WTC11 (cell line): Measurements from ENCODE around the gene GPATCH3. TPM values are rescaled to one million over a fixed set of nuclear protein-coding genes. Genes with fewer than 3 reads are reported as not detected.

ENCODE experiments used
- ATAC-seq: fragments of 200-7000 bp; cut with Tn5 transposase; 2 replicates; pipeline ENCODE4 v1.10.0; 2021; ENCODE audit warnings: mild to moderate bottlenecking, moderate library complexity
- CTCF ChIA-PET: fragments of 300-600 bp; sonication (Branson Sonifier 250); formaldehyde crosslinking; loops from one replicate; lab custom pipeline; 2021; ENCODE audit warnings: antibody characterized with exemption; lab: Charles Lee
- POLR2A ChIA-PET: fragments of 350-600 bp; sonication (Branson Sonifier 250); formaldehyde crosslinking; loops from one replicate; lab custom pipeline; 2021; ENCODE audit warnings: antibody characterized with exemption; lab: Charles Lee
- DNase-seq: peaks from one replicate; pipeline ENCODE4 v3.0.0; 2021; ENCODE audit warnings: low spot score
- H3K27ac Mint-ChIP-seq: 2 replicates; pipeline ENCODE4 v1.8.0; 2021; ENCODE audit warnings: mixed read lengths
- H3K27me3 Mint-ChIP-seq: 2 replicates; pipeline ENCODE4 v1.8.0; 2021; ENCODE audit warnings: low read depth, mild to moderate bottlenecking, moderate library complexity, mixed read lengths
- H3K36me3 Mint-ChIP-seq: 2 replicates; pipeline ENCODE4 v1.8.0; 2021; ENCODE audit warnings: mixed read lengths
- H3K4me1 Mint-ChIP-seq: 2 replicates; pipeline ENCODE4 v1.8.0; 2022; ENCODE audit warnings: mixed read lengths
- H3K4me3 Mint-ChIP-seq: 2 replicates; pipeline ENCODE4 v1.8.0; 2021; ENCODE audit warnings: mild to moderate bottlenecking, moderate library complexity, mixed read lengths
- H3K9me3 Mint-ChIP-seq: 2 replicates; pipeline ENCODE4 v1.8.0; 2021; ENCODE audit warnings: mixed read lengths
- CREB1 ChIP-seq: sonication (generic); formaldehyde crosslinking; IDR thresholded peaks from 2 replicates; pipeline ENCODE4 v1.8.0; 2023; ENCODE audit warnings: mild to moderate bottlenecking, missing genetic modification reagents
- CREM ChIP-seq: sonication (generic); formaldehyde crosslinking; IDR thresholded peaks from 2 replicates; pipeline ENCODE4 v1.8.1; 2022; ENCODE audit warnings: mild to moderate bottlenecking, missing genetic modification reagents, moderate library complexity
- IRF2 ChIP-seq: sonication (generic); formaldehyde crosslinking; IDR thresholded peaks from 2 replicates; pipeline ENCODE4 v1.8.0; 2022; ENCODE audit warnings: low read depth, missing genetic modification reagents, borderline replicate concordance
- KAT7 ChIP-seq: sonication (generic); formaldehyde crosslinking; IDR thresholded peaks from 2 replicates; pipeline ENCODE4 v1.8.1; 2023; ENCODE audit warnings: missing genetic modification reagents, mild to moderate bottlenecking, borderline replicate concordance
- NFE2L1 ChIP-seq: sonication (generic); formaldehyde crosslinking; IDR thresholded peaks from 2 replicates; pipeline ENCODE4 v1.8.1; 2023; ENCODE audit warnings: missing genetic modification reagents
- NR3C1 ChIP-seq: sonication (generic); formaldehyde crosslinking; conservative IDR thresholded peaks from 2 replicates; pipeline ENCODE4 v1.8.1; 2023; ENCODE audit warnings: low read depth, mild to moderate bottlenecking, missing genetic modification reagents
- PRRX2 ChIP-seq: fragments of 250-450 bp; sonication (Bioruptor Pico); IDR thresholded peaks from 2 replicates; pipeline ENCODE4 v1.8.0; 2021; ENCODE audit warnings: mild to moderate bottlenecking
- RELA ChIP-seq: sonication (generic); formaldehyde crosslinking; IDR thresholded peaks from 2 replicates; pipeline ENCODE4 v1.8.1; 2022; ENCODE audit warnings: missing genetic modification reagents, mild to moderate bottlenecking, borderline replicate concordance
- TCF7 ChIP-seq: sonication (generic); formaldehyde crosslinking; IDR thresholded peaks from 2 replicates; pipeline ENCODE4 v1.8.0; 2022; ENCODE audit warnings: mild to moderate bottlenecking, low read depth, missing genetic modification reagents, moderate library complexity
- ZBTB21 ChIP-seq: sonication (generic); formaldehyde crosslinking; IDR thresholded peaks from 2 replicates; pipeline ENCODE4 v1.8.1; 2023; ENCODE audit warnings: mild to moderate bottlenecking, missing genetic modification reagents, borderline replicate concordance
- ZNF121 ChIP-seq: sonication (generic); formaldehyde crosslinking; IDR thresholded peaks from 2 replicates; pipeline ENCODE4 v1.8.0; 2023; ENCODE audit warnings: missing genetic modification reagents
- ZNF138 ChIP-seq: sonication (generic); formaldehyde crosslinking; conservative IDR thresholded peaks from 2 replicates; pipeline ENCODE4 v1.8.1; 2022; ENCODE audit warnings: mild to moderate bottlenecking, moderate library complexity, missing genetic modification reagents
- total RNA-seq: library from RNA; stranded (reverse); gene quantifications from 3 replicates; pipeline ENCODE4 v1.2.3, GENCODE V29; 2021
- TF ChIP-seq, protein P1 (sequence below): sonication (generic); formaldehyde crosslinking; IDR thresholded peaks from 2 replicates; pipeline ENCODE4 v1.8.1; 2023; ENCODE audit warnings: mild to moderate bottlenecking, moderate library complexity, missing genetic modification reagents
- TF ChIP-seq, protein P2 (sequence below): sonication (generic); formaldehyde crosslinking; IDR thresholded peaks from 2 replicates; pipeline ENCODE4 v1.8.1; 2022; ENCODE audit warnings: missing genetic modification reagents, borderline replicate concordance
- TF ChIP-seq, protein P3 (sequence below): sonication (generic); formaldehyde crosslinking; IDR thresholded peaks from 2 replicates; pipeline ENCODE4 v1.8.0; 2022; ENCODE audit warnings: mild to moderate bottlenecking, missing genetic modification reagents
- TF ChIP-seq, protein P4 (sequence below): fragments of 250-450 bp; sonication (Bioruptor Pico); IDR thresholded peaks from 2 replicates; pipeline ENCODE4 v1.8.0; 2021; ENCODE audit warnings: mild to moderate bottlenecking
- TF ChIP-seq, protein P5 (sequence below): sonication (generic); formaldehyde crosslinking; IDR thresholded peaks from 2 replicates; pipeline ENCODE4 v1.8.0; 2022; ENCODE audit warnings: mild to moderate bottlenecking, missing genetic modification reagents
- TF ChIP-seq, protein P6 (sequence below): sonication (generic); formaldehyde crosslinking; IDR thresholded peaks from 2 replicates; pipeline ENCODE4 v1.8.1; 2023; ENCODE audit warnings: mild to moderate bottlenecking, missing genetic modification reagents, moderate library complexity
- TF ChIP-seq, protein P7 (sequence below): sonication (generic); formaldehyde crosslinking; IDR thresholded peaks from 2 replicates; pipeline ENCODE4 v1.8.1; 2022; ENCODE audit warnings: low read depth, mild to moderate bottlenecking, moderate library complexity, missing genetic modification reagents, borderline replicate concordance
- TF ChIP-seq, protein P8 (sequence below): sonication (generic); formaldehyde crosslinking; IDR thresholded peaks from 2 replicates; pipeline ENCODE4 v1.8.1; 2022; ENCODE audit warnings: mild to moderate bottlenecking, moderate library complexity, missing genetic modification reagents
- TF ChIP-seq, protein P9 (sequence below): sonication (generic); formaldehyde crosslinking; conservative IDR thresholded peaks from 2 replicates; pipeline ENCODE4 v1.8.1; 2023; ENCODE audit warnings: mild to moderate bottlenecking, low read depth, missing genetic modification reagents, moderate library complexity

The GPATCH3 gene
- total RNA-seq, 1 experiment from 2014 or later = 19.2 TPM

DNA sequence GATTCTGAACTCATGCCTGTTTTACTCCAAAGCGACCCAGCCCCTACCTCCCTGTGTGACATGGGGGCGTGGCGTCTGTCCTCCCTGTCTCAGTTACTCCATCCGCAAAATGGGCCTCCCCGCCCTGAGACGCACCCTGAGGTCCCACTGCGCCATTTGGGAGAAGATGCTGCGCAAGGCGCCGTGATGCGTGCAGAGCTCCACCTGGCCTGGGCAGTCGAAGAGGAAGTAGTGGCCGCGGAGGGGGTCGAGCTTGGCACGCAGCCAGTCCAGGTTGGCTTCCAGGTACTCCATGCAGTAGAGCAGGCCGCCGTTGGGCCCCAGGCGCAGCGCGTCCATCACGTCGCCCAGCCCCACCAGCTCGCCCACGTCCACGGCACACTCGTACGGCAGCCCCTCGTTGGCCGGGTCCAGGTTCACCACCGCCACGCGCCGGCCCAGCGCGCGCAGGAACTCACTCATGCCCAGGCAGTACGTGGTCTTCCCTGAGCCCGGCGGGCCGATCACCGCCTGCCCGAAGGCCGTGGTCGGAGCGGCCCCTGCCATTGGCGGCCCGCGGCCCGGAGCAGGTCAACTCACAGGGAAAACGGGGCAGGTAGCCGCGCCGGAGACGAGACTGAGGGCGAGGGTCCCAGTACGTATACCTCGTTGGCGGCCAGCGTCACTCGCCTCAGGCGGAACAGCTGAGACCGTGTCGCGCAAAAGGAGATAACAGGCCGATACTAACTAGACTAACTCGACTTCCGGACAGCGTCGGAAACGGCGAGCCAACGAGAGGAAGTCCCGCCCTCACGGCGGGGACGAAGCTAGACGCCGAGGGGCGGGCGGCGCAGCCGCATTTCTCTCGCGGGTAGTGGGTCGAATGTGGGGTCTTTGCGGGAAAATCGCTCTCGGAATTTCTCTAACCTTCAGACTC lies 10.5 kb downstream of the GPATCH3 start, which contains the start of gene GPN2:
TSS of gene GPN2 (minus strand) at position 733 of the 916 bp plus-strand sequence. CDS start at position 546, 187 bp downstream.
- peaks cover 8% of the 10 kb centered on the region for H3K4me1 Mint-ChIP-seq
- peak within 1 kb of the TSS; percentile 95 for H3K27ac Mint-ChIP-seq
- H3K4me3 Mint-ChIP-seq = peak within 1 kb of the TSS; percentile 97
- DNase-seq (peak; percentile 67), ATAC-seq (peak; percentile 89)
- no peaks in the 10 kb centered on the region for H3K9me3 Mint-ChIP-seq
- H3K36me3 Mint-ChIP-seq = peaks cover 48% of the 10 kb centered on the region
- H3K27me3 Mint-ChIP-seq = no peaks in the 10 kb centered on the region
- ChIA-PET POLR2A (interaction anchor here (0.7 to 1.8 kb wide), 4 partner anchors 11 to 117 kb away, joined by 3 to 15 read pairs (median 8); partner anchors contain the start of gene GPATCH3), CTCF (interaction anchor here (0.6 to 2.1 kb wide), 11 partner anchors 10 to 390 kb away, joined by 3 to 11 read pairs (median 4); partner anchors contain the start of genes GPATCH3 and NR0B2)
- TF ChIP-seq CREB1 (CRISPR knock-in tag) (no peak), KAT7 (CRISPR knock-in tag) (peak; percentile 98; the same call in 1 of the 2 replicates), PRRX2 (no peak), NR3C1 (CRISPR knock-in tag) (no peak), ZNF138 (CRISPR knock-in tag) (no peak; the same call in 1 of the 2 replicates), TCF7 (CRISPR knock-in tag) (no peak; the same call in 1 of the 2 replicates), RELA (peak; percentile 54; the same call in 1 of the 2 replicates), ZNF121 (CRISPR knock-in tag) (no peak), ZBTB21 (CRISPR knock-in tag) (no peak; the same call in 1 of the 2 replicates), IRF2 (CRISPR knock-in tag) (no peak), NFE2L1 (0 out of 2 replicates have a peak, but pooled peaks have one; percentile 18), CREM (peak; percentile 84)
- TF ChIP-seq, protein P1, sequence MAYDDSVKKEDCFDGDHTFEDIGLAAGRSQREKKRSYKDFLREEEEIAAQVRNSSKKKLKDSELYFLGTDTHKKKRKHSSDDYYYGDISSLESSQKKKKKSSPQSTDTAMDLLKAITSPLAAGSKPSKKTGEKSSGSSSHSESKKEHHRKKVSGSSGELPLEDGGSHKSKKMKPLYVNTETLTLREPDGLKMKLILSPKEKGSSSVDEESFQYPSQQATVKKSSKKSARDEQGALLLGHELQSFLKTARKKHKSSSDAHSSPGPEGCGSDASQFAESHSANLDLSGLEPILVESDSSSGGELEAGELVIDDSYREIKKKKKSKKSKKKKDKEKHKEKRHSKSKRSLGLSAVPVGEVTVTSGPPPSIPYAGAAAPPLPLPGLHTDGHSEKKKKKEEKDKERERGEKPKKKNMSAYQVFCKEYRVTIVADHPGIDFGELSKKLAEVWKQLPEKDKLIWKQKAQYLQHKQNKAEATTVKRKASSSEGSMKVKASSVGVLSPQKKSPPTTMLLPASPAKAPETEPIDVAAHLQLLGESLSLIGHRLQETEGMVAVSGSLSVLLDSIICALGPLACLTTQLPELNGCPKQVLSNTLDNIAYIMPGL (CRISPR knock-in tag) = peak; percentile 98
- TF ChIP-seq, protein P2, sequence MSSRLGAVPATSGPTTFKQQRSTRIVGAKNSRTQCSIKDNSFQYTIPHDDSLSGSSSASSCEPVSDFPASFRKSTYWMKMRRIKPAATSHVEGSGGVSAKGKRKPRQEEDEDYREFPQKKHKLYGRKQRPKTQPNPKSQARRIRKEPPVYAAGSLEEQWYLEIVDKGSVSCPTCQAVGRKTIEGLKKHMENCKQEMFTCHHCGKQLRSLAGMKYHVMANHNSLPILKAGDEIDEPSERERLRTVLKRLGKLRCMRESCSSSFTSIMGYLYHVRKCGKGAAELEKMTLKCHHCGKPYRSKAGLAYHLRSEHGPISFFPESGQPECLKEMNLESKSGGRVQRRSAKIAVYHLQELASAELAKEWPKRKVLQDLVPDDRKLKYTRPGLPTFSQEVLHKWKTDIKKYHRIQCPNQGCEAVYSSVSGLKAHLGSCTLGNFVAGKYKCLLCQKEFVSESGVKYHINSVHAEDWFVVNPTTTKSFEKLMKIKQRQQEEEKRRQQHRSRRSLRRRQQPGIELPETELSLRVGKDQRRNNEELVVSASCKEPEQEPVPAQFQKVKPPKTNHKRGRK (CRISPR knock-in tag) = no peak
- TF ChIP-seq, protein P3, sequence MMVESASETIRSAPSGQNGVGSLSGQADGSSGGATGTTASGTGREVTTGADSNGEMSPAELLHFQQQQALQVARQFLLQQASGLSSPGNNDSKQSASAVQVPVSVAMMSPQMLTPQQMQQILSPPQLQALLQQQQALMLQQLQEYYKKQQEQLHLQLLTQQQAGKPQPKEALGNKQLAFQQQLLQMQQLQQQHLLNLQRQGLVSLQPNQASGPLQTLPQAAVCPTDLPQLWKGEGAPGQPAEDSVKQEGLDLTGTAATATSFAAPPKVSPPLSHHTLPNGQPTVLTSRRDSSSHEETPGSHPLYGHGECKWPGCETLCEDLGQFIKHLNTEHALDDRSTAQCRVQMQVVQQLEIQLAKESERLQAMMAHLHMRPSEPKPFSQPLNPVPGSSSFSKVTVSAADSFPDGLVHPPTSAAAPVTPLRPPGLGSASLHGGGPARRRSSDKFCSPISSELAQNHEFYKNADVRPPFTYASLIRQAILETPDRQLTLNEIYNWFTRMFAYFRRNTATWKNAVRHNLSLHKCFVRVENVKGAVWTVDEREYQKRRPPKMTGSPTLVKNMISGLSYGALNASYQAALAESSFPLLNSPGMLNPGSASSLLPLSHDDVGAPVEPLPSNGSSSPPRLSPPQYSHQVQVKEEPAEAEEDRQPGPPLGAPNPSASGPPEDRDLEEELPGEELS (CRISPR knock-in tag) = peak; percentile 66; the same call in 1 of the 2 replicates
- TF ChIP-seq, protein P4, sequence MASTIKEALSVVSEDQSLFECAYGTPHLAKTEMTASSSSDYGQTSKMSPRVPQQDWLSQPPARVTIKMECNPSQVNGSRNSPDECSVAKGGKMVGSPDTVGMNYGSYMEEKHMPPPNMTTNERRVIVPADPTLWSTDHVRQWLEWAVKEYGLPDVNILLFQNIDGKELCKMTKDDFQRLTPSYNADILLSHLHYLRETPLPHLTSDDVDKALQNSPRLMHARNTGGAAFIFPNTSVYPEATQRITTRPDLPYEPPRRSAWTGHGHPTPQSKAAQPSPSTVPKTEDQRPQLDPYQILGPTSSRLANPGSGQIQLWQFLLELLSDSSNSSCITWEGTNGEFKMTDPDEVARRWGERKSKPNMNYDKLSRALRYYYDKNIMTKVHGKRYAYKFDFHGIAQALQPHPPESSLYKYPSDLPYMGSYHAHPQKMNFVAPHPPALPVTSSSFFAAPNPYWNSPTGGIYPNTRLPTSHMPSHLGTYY (CRISPR knock-in tag) = no peak
- TF ChIP-seq, protein P5, sequence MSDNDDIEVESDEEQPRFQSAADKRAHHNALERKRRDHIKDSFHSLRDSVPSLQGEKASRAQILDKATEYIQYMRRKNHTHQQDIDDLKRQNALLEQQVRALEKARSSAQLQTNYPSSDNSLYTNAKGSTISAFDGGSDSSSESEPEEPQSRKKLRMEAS (CRISPR knock-in tag) = peak; percentile 74
- TF ChIP-seq, protein P6, sequence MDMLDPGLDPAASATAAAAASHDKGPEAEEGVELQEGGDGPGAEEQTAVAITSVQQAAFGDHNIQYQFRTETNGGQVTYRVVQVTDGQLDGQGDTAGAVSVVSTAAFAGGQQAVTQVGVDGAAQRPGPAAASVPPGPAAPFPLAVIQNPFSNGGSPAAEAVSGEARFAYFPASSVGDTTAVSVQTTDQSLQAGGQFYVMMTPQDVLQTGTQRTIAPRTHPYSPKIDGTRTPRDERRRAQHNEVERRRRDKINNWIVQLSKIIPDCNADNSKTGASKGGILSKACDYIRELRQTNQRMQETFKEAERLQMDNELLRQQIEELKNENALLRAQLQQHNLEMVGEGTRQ (CRISPR knock-in tag) = 0 out of 2 replicates have a peak, but pooled peaks have one; percentile 14
- TF ChIP-seq, protein P7, sequence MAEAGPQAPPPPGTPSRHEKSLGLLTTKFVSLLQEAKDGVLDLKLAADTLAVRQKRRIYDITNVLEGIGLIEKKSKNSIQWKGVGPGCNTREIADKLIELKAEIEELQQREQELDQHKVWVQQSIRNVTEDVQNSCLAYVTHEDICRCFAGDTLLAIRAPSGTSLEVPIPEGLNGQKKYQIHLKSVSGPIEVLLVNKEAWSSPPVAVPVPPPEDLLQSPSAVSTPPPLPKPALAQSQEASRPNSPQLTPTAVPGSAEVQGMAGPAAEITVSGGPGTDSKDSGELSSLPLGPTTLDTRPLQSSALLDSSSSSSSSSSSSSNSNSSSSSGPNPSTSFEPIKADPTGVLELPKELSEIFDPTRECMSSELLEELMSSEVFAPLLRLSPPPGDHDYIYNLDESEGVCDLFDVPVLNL = no peak
- TF ChIP-seq, protein P8, sequence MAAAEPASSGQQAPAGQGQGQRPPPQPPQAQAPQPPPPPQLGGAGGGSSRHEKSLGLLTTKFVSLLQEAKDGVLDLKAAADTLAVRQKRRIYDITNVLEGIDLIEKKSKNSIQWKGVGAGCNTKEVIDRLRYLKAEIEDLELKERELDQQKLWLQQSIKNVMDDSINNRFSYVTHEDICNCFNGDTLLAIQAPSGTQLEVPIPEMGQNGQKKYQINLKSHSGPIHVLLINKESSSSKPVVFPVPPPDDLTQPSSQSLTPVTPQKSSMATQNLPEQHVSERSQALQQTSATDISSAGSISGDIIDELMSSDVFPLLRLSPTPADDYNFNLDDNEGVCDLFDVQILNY (CRISPR knock-in tag) = peak; percentile 43; the same call in 1 of the 2 replicates
- TF ChIP-seq, protein P9, sequence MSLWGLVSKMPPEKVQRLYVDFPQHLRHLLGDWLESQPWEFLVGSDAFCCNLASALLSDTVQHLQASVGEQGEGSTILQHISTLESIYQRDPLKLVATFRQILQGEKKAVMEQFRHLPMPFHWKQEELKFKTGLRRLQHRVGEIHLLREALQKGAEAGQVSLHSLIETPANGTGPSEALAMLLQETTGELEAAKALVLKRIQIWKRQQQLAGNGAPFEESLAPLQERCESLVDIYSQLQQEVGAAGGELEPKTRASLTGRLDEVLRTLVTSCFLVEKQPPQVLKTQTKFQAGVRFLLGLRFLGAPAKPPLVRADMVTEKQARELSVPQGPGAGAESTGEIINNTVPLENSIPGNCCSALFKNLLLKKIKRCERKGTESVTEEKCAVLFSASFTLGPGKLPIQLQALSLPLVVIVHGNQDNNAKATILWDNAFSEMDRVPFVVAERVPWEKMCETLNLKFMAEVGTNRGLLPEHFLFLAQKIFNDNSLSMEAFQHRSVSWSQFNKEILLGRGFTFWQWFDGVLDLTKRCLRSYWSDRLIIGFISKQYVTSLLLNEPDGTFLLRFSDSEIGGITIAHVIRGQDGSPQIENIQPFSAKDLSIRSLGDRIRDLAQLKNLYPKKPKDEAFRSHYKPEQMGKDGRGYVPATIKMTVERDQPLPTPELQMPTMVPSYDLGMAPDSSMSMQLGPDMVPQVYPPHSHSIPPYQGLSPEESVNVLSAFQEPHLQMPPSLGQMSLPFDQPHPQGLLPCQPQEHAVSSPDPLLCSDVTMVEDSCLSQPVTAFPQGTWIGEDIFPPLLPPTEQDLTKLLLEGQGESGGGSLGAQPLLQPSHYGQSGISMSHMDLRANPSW (CRISPR knock-in tag) = no peak
